Endothelial cell of umbilical vein (primary cell): ENCODE results near the gene ATCAY. TPM values are rescaled to one million over a fixed set of nuclear protein-coding genes. Genes with fewer than 3 reads are reported as not detected.

Experiments
- BruUV-seq: library from RNA; stranded (reverse); fragments of 400-500 nt; replicated peaks from 2 replicates; lab custom pipeline; 2021; lab: Mats Ljungman, UMichigan
- CTCF ChIA-PET: fragments of 300-600, 350-600 bp; sonication (Branson Sonifier 250); formaldehyde crosslinking; loops from one replicate; lab custom pipeline; 2021; ENCODE audit warnings: antibody characterized with exemption, inconsistent platforms; lab: Charles Lee
- POLR2A ChIA-PET: fragments of 300-600, 350-600 bp; sonication (Branson Sonifier 250); formaldehyde crosslinking; loops from one replicate; lab custom pipeline; 2021; ENCODE audit warnings: antibody characterized with exemption, inconsistent platforms; lab: Charles Lee
- DNase-seq: peaks from one replicate; pipeline ENCODE4 v3.0.0-alpha.2; 2011; ENCODE audit warnings: low read depth, low spot score
- FAIRE-seq: peaks from 2 replicates; lab custom pipeline; 2011; peaks lifted over from hg19 to GRCh38; lab: Jason Lieb, UNC
- H2AFZ ChIP-seq: 2 replicates; pipeline ENCODE4 v1.6.0; 2012; ENCODE audit warnings: low read depth, low read length, control low read depth, inconsistent platforms
- H3K27ac ChIP-seq: 2 replicates; pipeline ENCODE4 v1.5.1; 2011; ENCODE audit warnings: low read depth, mild to moderate bottlenecking, control low read depth, low read length, moderate library complexity; ENCODE audit not compliant: insufficient read depth
- H3K27me3 ChIP-seq, 2 experiments: 2 replicates each; pipeline versions ENCODE4 v1.6.0 to v1.6.1; 2011; ENCODE audit warnings: low read length in 2 of 2, mixed read lengths in 1 of 2; ENCODE audit not compliant: control insufficient read depth in 2 of 2, insufficient read depth in 2 of 2
- H3K36me3 ChIP-seq, 2 experiments: 2 replicates in 1 of 2; 3 replicates in 1 of 2; pipeline ENCODE4 v1.5.1; 2011; ENCODE audit warnings: low read length in 2 of 2, mild to moderate bottlenecking in 1 of 2, moderate library complexity in 1 of 2; ENCODE audit not compliant: control insufficient read depth in 2 of 2, insufficient read depth in 2 of 2; ENCODE audit errors: extremely low read depth in 1 of 2
- H3K4me1 ChIP-seq: 3 replicates; pipeline ENCODE4 v1.5.1; 2011; ENCODE audit warnings: mild to moderate bottlenecking, low read length; ENCODE audit not compliant: control insufficient read depth, insufficient read depth; ENCODE audit errors: extremely low read depth
- H3K4me2 ChIP-seq: 2 replicates; pipeline ENCODE4 v1.6.1; 2011; ENCODE audit warnings: low read length, control low read depth, mixed read lengths; ENCODE audit not compliant: insufficient read depth
- H3K4me3 ChIP-seq, 3 experiments: fragments of 200-600 bp in 1 of 3; sonication (generic), shearing (Covaris generic) in 1 of 3; replicated peaks in 1 of 3; 2 replicates each; pipeline ENCODE4 v1.5.1; 2011 to 2016; ENCODE audit warnings: control low read depth in 3 of 3, low read length in 3 of 3, mild to moderate bottlenecking in 2 of 3, inconsistent platforms in 1 of 3, low read depth in 1 of 3, moderate library complexity in 1 of 3; ENCODE audit not compliant: insufficient read depth in 1 of 3
- H3K79me2 ChIP-seq: 2 replicates; pipeline ENCODE4 v1.6.0; 2012; ENCODE audit warnings: low read length, inconsistent platforms; ENCODE audit not compliant: control insufficient read depth, insufficient read depth
- H3K9ac ChIP-seq: replicated peaks from 2 replicates; pipeline ENCODE3; 2011; ENCODE audit warnings: low read length, control low read depth; ENCODE audit not compliant: insufficient read depth; ENCODE audit errors: extremely low read depth
- H3K9me1 ChIP-seq: replicated peaks from 3 replicates; pipeline ENCODE4 v1.6.0; 2011; ENCODE audit warnings: mild to moderate bottlenecking, low read length; ENCODE audit not compliant: control insufficient read depth, insufficient read depth; ENCODE audit errors: extremely low read depth
- H3K9me3 ChIP-seq: replicated peaks from 2 replicates; pipeline ENCODE4 v1.5.1; 2012; ENCODE audit warnings: low read length, inconsistent platforms; ENCODE audit not compliant: control insufficient read depth, insufficient read depth
- H4K20me1 ChIP-seq: replicated peaks from 2 replicates; pipeline ENCODE3; 2011; ENCODE audit warnings: mild to moderate bottlenecking, low read length; ENCODE audit not compliant: control insufficient read depth, insufficient read depth; ENCODE audit errors: extremely low read depth
- EZH2 ChIP-seq: IDR thresholded peaks from 2 replicates; pipeline ENCODE4 v1.6.1; 2012; ENCODE audit warnings: borderline replicate concordance, low read depth, mild to moderate bottlenecking, moderate library complexity, low read length, inconsistent platforms; ENCODE audit not compliant: severe bottlenecking
- GATA2 ChIP-seq: IDR thresholded peaks from 2 replicates; pipeline ENCODE4 v1.7.0; 2011; ENCODE audit warnings: low read depth, mild to moderate bottlenecking, moderate library complexity, mixed read lengths, low read length; ENCODE audit not compliant: insufficient read length, insufficient read depth
- MYC ChIP-seq: IDR thresholded peaks from one replicate; pipeline ENCODE4 v1.6.1; 2011; ENCODE audit warnings: mild to moderate bottlenecking, low read depth, low read length
- POLR2AphosphoS5 ChIP-seq: IDR thresholded peaks from 2 replicates; pipeline ENCODE4 v1.6.1; 2012; ENCODE audit warnings: low read depth, mild to moderate bottlenecking, control low read depth, low read length, moderate library complexity; ENCODE audit not compliant: insufficient read depth
- dilution Hi-C: fragments of 300-500 bp; cut with MboI; formaldehyde crosslinking; loops from one replicate; pipeline ENCODE4 v1.15.0; 2019; ENCODE audit warnings: low sequenced_read_pairs; ENCODE audit not compliant: extremely low pct_ligation_motif_present
- intact Hi-C: fragments of 100-400 bp; cut with micrococcal nuclease; formaldehyde crosslinking; loops from one replicate; pipeline ENCODE4 v1.10.0; 2022
- polyA plus RNA-seq, 4 experiments: library from polyadenylated mRNA; depleted of rRNA in 3 of 4; stranded (reverse) in 3 of 4; unstranded in 1 of 4; fragments of >200 nt; gene quantifications; 2 replicates each; pipeline versions ENCODE4 v1.2.1 to v1.2.3, GENCODE V29; 2011 to 2012; ENCODE audit warnings: missing spikeins in 1 of 4
- total RNA-seq: library from RNA; stranded (reverse); gene quantifications from 2 replicates; pipeline ENCODE4 v1.2.3, GENCODE V29; 2021
- TF ChIP-seq, protein P1 (sequence below): IDR thresholded peaks from 2 replicates; pipeline ENCODE4 v1.6.1; 2011; ENCODE audit not compliant: insufficient read depth, insufficient read length

Gene ATCAY
- total and polyA plus RNA-seq, 2 donors (not counting 3 experiments of a cell fraction or from before 2014, with no cell fraction given): 0.03 TPM; not detected in 1

DNA sequence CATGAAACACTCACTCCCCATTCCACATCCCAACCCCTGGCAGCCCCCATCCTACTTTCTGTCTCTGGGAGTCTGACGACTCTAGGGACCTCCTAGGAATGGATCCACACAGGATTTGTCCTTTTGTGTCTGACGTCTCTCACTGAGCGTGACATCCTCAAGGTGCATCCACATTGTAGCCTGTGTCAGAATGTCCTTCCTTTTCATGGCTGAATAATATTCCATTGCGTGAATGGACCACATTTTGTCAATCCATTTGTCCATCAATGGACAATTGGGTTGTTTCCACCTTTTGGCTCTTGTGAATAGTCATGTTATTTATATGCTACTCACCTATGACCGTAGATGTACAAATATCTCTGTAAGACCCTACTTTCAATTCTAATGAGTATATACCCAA is 35.5 kb downstream of the ATCAY start:
- no peaks in the 10 kb centered on the region for H4K20me1 ChIP-seq
- H3K9ac ChIP-seq: no peak overlapping the region

DNA sequence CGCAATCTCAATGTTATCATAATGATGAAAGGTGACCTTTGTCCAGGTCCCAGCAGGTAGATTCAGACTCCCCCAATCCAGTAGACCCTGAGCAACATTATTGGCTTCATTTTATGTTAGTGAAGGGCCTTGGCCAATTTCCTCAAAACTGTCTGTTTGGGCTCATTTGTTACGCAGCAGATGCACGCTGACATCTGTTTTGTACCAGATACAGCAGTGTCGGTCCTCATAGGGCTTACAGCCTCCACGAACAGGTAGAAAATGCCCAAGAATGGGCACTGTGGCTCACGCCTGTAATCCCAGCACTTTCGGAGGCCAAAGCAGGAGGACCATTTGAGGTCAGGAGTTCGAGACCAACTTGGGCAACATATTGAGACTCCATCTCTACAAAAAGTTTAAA is 39.3 kb downstream of the ATCAY start:
- dilution Hi-C loops: no loop called here
- POLR2A ChIA-PET: no interaction called here

More for the DNA sequence above, 35.5 kb downstream of the ATCAY start:
- ChIA-PET POLR2A (no interaction called here), CTCF (no interaction called here)
- Histone ChIP-seq H3K9me1 (no peaks in the 10 kb centered on the region), H3K27ac (no peak overlapping the region), H3K9me3 (peaks cover 2% of the 10 kb centered on the region), H3K4me1 (no peaks in the 10 kb centered on the region), H3K36me3 (no peaks in the 10 kb centered on the region), H3K27me3 (no peaks in the 10 kb centered on the region), H3K4me2 (no peak overlapping the region), H3K79me2 (no peaks in the 10 kb centered on the region), H2AFZ (no peak overlapping the region), H3K4me3 (no peak overlapping the region)
- no peak for DNase-seq
- BruUV-seq: no TSS peak
- no peak for FAIRE-seq
- dilution Hi-C loops: no loop called here
- no peak for TF ChIP-seq MYC
- no peak for TF ChIP-seq POLR2AphosphoS5
- no peak for TF ChIP-seq EZH2
- TF ChIP-seq GATA2: no peak
- TF ChIP-seq, protein P1, sequence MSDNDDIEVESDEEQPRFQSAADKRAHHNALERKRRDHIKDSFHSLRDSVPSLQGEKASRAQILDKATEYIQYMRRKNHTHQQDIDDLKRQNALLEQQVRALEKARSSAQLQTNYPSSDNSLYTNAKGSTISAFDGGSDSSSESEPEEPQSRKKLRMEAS: no peak
- intact Hi-C loops: no loop called here

More for the DNA sequence above, 39.3 kb downstream of the ATCAY start:
- CTCF ChIA-PET: no interaction called here
- H3K4me2 ChIP-seq: no peak overlapping the region
- no peak overlapping the region for H3K9ac ChIP-seq
- H3K27me3 ChIP-seq: no peaks in the 10 kb centered on the region
- FAIRE-seq: no peak
- H3K4me3 ChIP-seq: no peak overlapping the region
- no peaks in the 10 kb centered on the region for H4K20me1 ChIP-seq
- no peaks in the 10 kb centered on the region for H3K36me3 ChIP-seq
- TF ChIP-seq POLR2AphosphoS5: no peak
- intact Hi-C loops: no loop called here
- no peaks in the 10 kb centered on the region for H3K9me1 ChIP-seq
- H3K27ac ChIP-seq: no peak overlapping the region
- no peaks in the 10 kb centered on the region for H3K4me1 ChIP-seq
- no peak overlapping the region for H2AFZ ChIP-seq
- peaks cover 2% of the 10 kb centered on the region for H3K9me3 ChIP-seq
- no peak for DNase-seq
- BruUV-seq: no TSS peak
- H3K79me2 ChIP-seq: no peaks in the 10 kb centered on the region
